Activated CD4-positive, alpha-beta T cell treated with anti-CD3 and anti-CD28 coated beads for 24 hours (primary cell): ENCODE measurements around the gene SLC10A1.

Experiments
- DNase-seq, 2 donors: peaks; one replicate each; pipeline ENCODE4 v3.0.0-alpha.2; 2020; ENCODE audit warnings: low read depth in 2 of 2

The SLC10A1 gene

DNA sequence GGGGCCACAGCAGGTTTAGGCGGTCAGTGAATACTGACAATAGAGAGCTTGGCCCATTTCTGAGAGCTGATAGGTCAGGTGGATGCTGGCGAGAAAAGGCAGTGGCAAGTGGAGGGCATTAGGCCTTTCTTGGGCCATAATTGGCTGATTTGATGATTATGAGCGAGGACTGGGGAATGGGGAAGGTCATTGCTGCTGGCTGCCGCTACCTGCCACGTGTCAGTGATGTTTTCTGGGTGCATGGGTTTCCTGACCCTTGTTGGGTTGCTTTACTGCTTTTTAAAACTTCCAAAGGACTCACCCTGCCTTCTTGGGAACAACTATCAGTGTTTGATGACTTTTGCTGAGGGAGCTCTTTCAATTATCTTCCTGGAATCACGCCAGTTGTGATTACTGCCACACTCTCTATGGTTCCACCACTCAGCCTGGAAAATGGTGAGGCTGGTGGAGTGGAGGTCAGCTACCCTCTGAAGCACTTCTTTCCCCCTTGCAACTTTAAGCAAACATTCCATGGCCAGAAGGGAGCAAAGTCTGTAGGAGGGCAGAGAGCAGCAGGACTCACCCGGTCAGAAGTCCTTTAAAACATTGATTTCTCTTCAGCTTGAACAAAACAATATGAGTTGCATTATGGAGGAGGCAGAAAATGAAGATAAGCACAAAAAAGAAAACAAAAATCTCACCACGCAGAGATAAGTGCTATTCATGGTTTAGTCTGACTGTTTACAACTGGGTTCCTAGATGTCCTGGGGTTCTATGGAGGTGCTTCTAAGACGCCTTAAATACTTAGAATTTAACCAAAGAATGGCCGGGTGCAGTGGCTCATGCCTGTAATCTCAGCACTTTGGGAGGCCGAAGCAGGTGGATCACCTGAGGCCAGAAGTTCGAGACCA is 12.1 kb upstream of the SLC10A1 start:
- DNase-seq = no peak

GRCh38 chr14:69807192-69807591 is 10.2 kb upstream of the SLC10A1 start:
- DNase-seq = no peak

GRCh38 chr14:69804902-69805301 is 7.9 kb upstream of the SLC10A1 start:
- no peak for DNase-seq

- DNase-seq = no peak
Observed at GRCh38 chr14:69803753-69804152, 6.7 kb upstream of the SLC10A1 start.

GRCh38 chr14:69798339-69798735 is 1.3 kb upstream of the SLC10A1 start:
- DNase-seq = no peak

DNA sequence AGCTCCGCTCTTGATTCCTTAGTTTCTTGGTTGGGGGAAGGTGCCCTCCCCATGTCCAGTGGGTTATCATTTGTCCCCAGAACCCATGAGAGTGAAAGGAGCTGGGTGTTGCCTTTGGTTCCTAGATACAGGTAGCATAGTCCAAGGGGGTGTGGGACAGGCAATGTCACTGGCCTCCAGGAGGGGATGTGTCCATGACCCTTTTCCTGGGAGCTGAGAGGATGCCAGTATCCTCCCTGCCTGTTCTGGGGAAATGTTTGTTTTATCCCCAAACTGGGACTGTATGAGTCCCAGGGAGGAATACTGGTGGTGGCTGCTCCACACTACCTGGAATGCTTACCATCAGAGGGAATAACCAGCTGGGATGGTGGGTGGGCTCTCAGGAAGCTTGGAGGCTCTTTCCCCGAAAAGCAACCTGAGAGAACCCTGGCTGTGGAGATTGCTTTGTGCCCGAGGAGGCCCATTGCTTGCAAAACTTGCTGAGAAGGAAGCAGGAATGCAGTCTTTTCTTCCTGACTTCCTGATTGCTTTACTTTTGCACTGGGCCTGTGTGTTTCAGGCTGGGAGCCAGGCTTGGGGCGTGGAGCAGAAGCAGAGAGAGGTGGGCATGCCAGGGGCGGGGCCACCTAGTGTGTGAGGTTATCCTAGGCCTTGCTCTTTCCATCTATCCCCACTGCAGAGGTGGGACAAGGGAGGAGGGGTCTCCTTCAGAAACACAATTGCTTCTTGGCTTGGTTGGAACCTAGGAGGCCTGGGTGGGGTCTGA is 715 bp upstream of the SLC10A1 start:
- no peak for DNase-seq

DNA sequence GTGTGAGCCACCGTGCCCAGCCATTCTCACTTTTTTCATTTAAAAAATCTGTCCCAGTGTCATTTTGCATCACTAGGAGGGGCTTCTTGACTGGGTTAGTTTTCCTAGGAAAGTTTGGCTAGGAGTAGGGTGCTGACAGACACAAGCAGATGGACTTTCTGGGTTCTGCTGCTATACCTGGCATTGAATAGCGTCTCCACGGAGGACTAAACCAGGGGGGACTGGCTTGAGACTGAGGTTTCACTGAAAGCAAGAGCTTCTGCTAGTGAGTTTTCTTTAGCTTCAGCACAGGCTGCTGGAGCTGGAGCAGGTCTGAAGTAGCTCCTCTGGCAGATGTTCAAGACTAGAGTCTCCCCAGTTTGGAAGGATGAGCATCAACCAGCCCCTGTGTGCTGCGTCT is 1.4 kb downstream of the SLC10A1 start:
- no peak for DNase-seq

- no peak for DNase-seq
Observed at GRCh38 chr14:69794791-69795190, 2.2 kb downstream of the SLC10A1 start.

DNA sequence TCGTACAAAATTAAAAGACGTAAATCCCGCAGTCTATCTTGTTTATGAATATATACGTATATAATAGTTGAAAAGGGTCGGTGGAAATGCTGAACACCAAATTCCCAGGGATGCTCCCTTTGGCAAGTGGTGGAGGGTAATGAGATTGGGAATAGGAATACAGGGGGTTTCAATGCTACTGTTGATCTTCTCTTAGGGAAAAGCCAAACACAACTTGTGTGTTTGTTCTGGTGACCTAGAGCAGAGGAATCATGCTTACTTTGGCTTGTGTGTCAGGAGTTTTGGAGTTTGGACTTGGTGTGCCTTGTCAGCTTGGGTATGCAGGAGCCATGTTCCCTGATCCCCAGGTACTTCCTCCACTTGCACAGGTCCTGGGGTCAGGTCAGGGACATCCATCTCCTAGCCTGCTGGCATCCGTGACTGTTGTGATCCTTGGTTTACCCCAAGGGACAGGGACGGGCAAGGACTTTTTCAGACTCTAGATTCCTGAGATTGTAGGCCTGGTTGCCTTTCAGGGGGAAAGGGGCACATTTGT is 4.1 kb downstream of the SLC10A1 start:
- no peak for DNase-seq

DNA sequence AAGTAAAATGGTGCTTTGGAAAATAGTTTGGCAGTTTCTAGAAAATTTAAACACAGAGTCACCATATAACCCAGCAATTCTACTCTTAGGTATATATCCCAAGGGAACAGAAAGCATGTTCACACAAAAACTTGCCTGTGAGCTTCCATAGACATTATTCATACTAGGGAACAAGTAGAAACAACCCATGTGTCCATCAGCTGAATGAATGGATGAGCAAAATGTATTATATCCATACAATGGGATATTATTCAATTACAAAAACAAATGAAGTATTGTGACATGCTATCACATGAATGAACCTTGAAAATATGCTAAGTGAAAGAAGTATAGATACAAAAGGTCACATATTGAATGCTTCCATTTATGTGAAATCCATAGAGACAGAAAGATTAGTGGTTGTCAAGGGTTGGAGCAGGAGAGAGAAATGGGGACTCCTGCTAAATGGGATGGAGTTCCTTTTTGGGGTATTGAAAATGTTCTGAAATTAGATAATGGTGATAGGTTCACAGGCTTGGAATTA is 7.9 kb downstream of the SLC10A1 start:
- DNase-seq = no peak

- DNase-seq = no peak
Observed at GRCh38 chr14:69786603-69787002, 10.4 kb downstream of the SLC10A1 start.

DNA sequence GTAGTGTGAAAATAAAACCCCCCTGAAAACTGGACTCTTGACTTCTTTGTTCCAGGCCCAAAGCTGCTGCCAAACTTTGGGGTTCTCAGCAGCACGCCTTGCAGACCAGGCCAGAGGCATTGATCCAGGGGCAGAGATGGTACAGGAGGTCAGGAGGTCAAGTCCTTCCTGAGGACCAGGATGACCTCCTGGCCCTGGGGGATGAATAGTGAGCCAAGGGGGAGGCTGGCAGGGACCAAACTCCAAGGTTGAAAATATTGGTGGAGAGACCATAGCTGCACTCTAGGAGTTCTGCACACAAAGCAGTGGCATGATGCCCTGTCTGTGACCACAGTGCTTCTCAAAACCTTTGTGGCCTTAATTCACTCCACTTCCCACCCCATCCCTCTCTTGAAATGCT is 12.1 kb downstream of the SLC10A1 start:
- no peak for DNase-seq

DNA sequence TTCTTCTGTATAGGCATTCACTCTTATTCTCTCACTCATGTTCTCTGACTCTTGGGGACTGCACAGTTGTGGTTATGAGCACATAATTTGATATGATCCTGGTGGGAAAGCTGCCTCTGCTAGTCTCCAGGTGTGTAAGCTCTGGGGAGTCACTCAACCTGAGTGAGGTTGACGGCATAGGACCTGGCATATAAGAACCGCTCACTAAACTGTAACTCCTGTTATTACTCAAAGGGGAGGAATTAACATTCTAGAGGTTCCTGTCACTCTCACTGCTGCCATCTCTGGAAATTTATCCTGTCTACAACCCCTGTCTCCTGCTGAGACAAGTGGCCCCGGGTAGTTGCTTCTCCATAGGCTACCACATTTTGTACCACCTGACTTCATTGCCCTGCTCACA is 16.1 kb downstream of the SLC10A1 start:
- DNase-seq = no peak

- no peak for DNase-seq
Observed at GRCh38 chr14:69780092-69780491, 16.9 kb downstream of the SLC10A1 start.

DNA sequence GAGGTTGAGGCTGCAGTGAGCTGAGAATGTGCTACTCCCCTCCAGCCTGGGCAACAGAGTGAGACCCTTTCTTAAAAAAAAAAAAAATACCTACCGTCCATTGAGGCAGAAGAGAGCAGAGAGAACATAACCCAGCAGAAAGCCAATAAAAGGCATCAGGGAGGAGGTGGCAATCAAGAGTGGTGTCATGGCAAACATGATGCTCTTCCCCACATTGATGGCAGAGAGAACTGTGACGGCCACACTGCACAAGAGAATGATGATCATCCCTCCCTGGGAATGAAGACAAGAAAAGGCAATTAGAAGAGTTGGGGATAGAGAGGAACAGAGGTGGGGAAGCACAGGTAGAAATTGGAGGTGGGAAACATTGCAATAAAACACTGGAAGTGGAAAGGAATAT is 18.0 kb downstream of the SLC10A1 start:
- DNase-seq = no peak

GRCh38 chr14:69776875-69777453 is 20.1 kb downstream of the SLC10A1 start:
- no peak for DNase-seq

DNA sequence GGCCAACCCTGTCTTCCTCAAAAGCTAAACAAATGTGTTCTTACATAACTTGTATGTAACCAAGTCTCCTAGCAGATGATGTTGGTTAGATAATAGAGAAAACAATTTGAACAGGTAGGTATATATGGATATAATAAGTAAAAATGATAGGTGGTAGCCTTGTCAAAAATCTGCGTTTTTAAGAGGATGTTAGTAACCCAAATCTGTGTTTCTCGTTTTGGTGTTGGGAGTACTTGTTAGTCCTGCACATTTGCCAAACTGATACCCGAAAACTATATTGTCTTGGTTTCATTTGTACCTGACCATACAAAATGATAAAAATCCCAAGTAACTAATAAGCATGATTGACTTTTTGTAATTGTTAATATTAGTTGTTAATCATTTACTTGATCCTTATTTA is 22.0 kb downstream of the SLC10A1 start:
- no peak for DNase-seq

DNA sequence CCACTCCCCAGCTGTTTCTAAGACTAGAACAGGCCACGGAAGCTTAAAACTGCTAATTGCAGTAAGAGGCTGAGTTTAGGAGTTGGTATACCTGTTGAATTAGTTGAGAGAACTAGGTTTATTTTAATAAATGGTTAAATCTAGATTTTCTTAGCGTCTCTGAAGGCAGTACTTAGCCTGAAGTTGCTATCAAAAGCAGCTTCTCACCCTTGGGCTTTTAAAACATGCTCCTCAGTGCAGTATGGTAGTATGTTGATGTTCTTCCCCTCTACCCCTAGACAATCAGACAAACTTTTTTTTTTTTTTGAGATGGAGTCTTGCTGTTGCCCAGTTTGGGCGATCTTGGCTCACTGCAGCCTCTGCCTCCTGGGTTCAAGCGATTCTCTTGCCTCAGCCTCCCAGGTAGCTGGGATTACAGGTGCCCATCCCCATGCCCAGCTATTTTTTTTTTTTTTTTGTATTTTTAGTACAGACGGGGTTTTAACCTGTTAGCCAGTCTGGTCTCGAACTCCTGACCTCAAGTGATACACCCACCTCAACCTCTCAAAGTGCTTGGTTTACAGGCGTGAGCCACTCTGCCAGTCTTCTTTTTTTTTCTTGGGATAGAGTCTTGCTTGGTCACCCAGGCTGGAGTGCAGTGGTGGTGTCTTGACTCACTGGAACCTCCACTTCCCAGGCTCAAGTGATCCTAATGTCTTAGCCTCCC is 23.3 kb downstream of the SLC10A1 start:
- DNase-seq = no peak

DNA sequence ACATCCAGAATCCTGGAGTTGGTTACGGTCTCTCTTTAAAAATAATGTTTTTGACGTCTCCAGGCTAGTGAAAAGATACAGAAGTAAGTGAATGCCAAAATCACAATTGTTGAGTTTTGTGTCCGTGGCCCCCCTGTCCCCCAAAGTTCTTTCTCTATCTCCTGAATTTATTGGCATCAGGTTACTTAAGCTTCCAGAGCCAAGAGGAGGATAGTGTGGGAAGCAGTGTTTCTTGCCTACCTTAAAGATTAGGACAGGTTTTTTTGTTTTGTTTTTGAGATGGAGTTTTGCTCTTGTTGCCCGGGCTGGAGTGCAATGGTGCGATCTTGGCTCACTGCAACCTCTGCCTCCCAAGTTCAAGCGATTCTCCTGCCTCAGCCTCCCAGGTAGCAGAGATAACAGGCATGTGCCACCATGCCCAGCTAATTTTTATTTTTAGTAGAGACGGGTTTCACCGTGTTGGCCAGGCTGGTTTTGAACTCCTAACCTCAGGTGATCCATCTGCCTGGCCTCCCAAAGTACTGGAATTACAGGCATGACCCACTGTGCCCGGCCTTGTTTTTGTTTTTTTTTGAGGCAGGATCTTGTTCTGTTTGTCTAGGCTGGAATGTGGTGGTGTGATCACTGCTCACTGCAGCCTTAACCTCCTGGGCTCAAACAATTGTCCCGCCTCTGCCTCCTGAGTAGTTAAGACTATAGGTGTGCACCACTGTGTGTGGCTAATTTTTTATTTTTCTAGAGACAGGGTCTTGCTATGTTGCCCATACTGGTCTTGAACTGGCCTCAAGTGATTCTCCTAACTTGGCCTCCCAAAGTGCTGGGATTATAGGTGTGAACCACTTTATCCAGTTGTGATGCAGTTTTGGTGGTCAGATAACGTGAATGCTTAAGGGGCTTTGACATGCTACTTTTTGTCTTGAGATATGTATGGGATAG is 24.7 kb downstream of the SLC10A1 start:
- DNase-seq = no peak

GRCh38 chr14:69771136-69771535 is 25.9 kb downstream of the SLC10A1 start:
- no peak for DNase-seq
